Smooth muscle cell (in vitro differentiated cells): ENCODE data around the gene NUP88. TPM values are rescaled to one million over a fixed set of nuclear protein-coding genes. Genes with fewer than 3 reads are reported as not detected.

ENCODE experiments used
- DNase-seq: peaks from one replicate; lab custom pipeline; 2025; ENCODE audit not compliant: unreplicated experiment; lab: John Stamatoyannopoulos, UW
- H2AFZ ChIP-seq: fragments of 200-600 bp; sonication (generic); 2 replicates; pipeline ENCODE4 v1.6.0; 2016; ENCODE audit warnings: antibody characterized with exemption, low read depth, mild to moderate bottlenecking
- H3F3A ChIP-seq: fragments of 200-600 bp; sonication (generic); 2 replicates; pipeline ENCODE4 v1.6.0; 2017; ENCODE audit warnings: antibody characterized with exemption, low read depth
- H3K27ac ChIP-seq: fragments of 200-600 bp; sonication (generic); 2 replicates; pipeline ENCODE4 v1.5.1; 2016; ENCODE audit warnings: low read depth, mild to moderate bottlenecking
- H3K27me3 ChIP-seq: fragments of 200-600 bp; sonication (generic); 2 replicates; pipeline ENCODE4 v1.6.1; 2016; ENCODE audit warnings: low read depth, mild to moderate bottlenecking
- H3K36me3 ChIP-seq: fragments of 200-600 bp; sonication (generic); 2 replicates; pipeline ENCODE4 v1.5.1; 2016; ENCODE audit warnings: low read depth
- H3K4me1 ChIP-seq: fragments of 200-600 bp; sonication (generic); 2 replicates; pipeline ENCODE4 v1.5.1; 2016; ENCODE audit warnings: low read depth
- H3K4me2 ChIP-seq: fragments of 200-600 bp; sonication (generic); 2 replicates; pipeline ENCODE4 v1.6.0; 2016; ENCODE audit warnings: mild to moderate bottlenecking
- H3K4me3 ChIP-seq: fragments of 200-600 bp; sonication (generic); 2 replicates; pipeline ENCODE4 v1.5.1; 2016; ENCODE audit warnings: mild to moderate bottlenecking
- H3K79me2 ChIP-seq: fragments of 200-600 bp; sonication (generic); 2 replicates; pipeline ENCODE4 v1.6.0; 2016; ENCODE audit warnings: low read depth, mild to moderate bottlenecking
- H3K9ac ChIP-seq: fragments of 200-600 bp; sonication (generic); 2 replicates; pipeline ENCODE4 v1.6.0; 2016; ENCODE audit warnings: low read depth
- H3K9me3 ChIP-seq: fragments of 200-600 bp; sonication (generic); replicated peaks from 2 replicates; pipeline ENCODE4 v1.5.1; 2016; ENCODE audit warnings: low read depth
- H4K20me1 ChIP-seq: fragments of 200-600 bp; sonication (generic); 2 replicates; pipeline ENCODE4 v1.6.0; 2016; ENCODE audit warnings: low read depth
- CTCF ChIP-seq: fragments of 200-600 bp; sonication (generic); IDR thresholded peaks from 2 replicates; pipeline ENCODE4 v1.5.1; 2017; ENCODE audit warnings: borderline replicate concordance, mild to moderate bottlenecking, antibody characterized with exemption; ENCODE audit not compliant: insufficient read depth, poor library complexity, severe bottlenecking
- WGBS: methylation state at CpG from one replicate; pipeline ENCODE4 v1.1.7; 2016; ENCODE audit warnings: low lambda C conversion rate; 5-methylcytosine and 5-hydroxymethylcytosine counted together
- polyA plus RNA-seq: library from polyadenylated mRNA; unstranded; fragments of >200 nt; fragmentation: Nextera tagmentation; extraction: Ambion mirVana; gene quantifications from 2 replicates; pipeline ENCODE4 v1.2.1, GENCODE V29; 2016
- total RNA-seq: library from RNA; depleted of rRNA; stranded (reverse); fragments of >200 nt; gene quantifications from 2 replicates; pipeline ENCODE4 v1.2.3, GENCODE V29; 2014

The NUP88 gene
- total RNA-seq: 44.2 and 47.4 TPM in 2 replicates
- 31.2 and 42.4 TPM in 2 replicates for polyA plus RNA-seq

DNA sequence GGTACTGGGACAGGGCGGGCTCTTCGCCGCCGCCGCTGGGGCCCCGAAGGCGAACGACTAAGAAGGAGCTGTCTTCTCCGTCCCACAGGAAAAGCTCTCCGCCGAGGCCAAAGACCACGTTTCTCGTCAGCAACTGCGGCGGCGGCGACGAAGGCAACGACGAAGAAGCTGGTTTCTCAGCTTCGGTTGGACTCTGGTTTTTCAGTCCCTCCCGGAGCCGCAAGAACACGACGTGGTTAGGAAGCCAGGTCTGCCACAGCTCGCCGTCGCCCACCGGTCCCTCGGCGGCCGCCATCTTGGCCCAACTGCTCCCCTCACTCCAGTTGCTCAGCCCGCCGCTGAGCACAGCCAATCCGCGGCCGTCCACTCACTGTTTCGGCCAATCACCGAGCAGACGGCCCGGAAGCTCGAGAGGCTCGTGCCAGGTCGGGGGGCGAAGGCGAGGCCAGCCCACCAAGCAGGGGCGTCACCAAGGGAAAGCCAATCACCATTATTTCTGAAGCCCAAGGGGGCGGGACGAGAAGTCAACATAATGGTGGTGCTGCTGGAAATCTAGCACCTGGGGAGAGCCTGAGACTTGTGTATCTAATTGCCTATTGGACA lies at the start of gene NUP88:
TSS of gene NUP88 (minus strand) at position 307 of the 603 bp plus-strand sequence. CDS start at position 295, 12 bp downstream.
- Histone ChIP-seq H3K4me1 (peaks cover 14% of the 10 kb centered on the region), H3K4me3 (peak within 1 kb of the TSS; percentile 85), H3K4me2 (peak within 1 kb of the TSS; percentile 95), H3K36me3 (peaks cover 3% of the 10 kb centered on the region), H3K9me3 (no peaks in the 10 kb centered on the region), H3K27ac (peak within 1 kb of the TSS; percentile 96), H3F3A (peaks cover 1% of the 10 kb centered on the region), H3K27me3 (no peaks in the 10 kb centered on the region), H3K9ac (peak within 1 kb of the TSS; percentile 96), H2AFZ (peak within 1 kb of the TSS; percentile 88), H4K20me1 (peaks cover 5% of the 10 kb centered on the region), H3K79me2 (peaks cover 49% of the 10 kb centered on the region)
- peak; percentile 86 for DNase-seq
- WGBS: under 1% methylated on average over 49 of the region's 49 CpGs
- TF ChIP-seq CTCF: no peak

- Histone ChIP-seq H3F3A (peaks cover 16% of the 10 kb centered on the region), H3K27me3 (no peaks in the 10 kb centered on the region), H3K4me2 (peak overlapping the region; percentile 97), H3K79me2 (peaks cover 46% of the 10 kb centered on the region), H3K9ac (peak overlapping the region; percentile 65), H3K4me1 (peaks cover 7% of the 10 kb centered on the region), H3K9me3 (no peaks in the 10 kb centered on the region), H4K20me1 (no peaks in the 10 kb centered on the region), H3K36me3 (peaks cover 4% of the 10 kb centered on the region), H2AFZ (peak overlapping the region; percentile 83), H3K27ac (peak overlapping the region; percentile 56), H3K4me3 (peak overlapping the region; percentile 81)
- no peak for TF ChIP-seq CTCF
- DNase-seq: no peak
- 2% methylated on average over 17 of the region's 17 CpGs for WGBS
Observed at GRCh38 chr17:5468075-5468473, 48.6 kb upstream of the NUP88 start.

GRCh38 chr17:5467416-5467815 lies 48.0 kb upstream of the NUP88 start:
- WGBS: 2% methylated on average over 8 of the region's 8 CpGs
- Histone ChIP-seq H3K27ac (no peak overlapping the region), H3F3A (peaks cover 16% of the 10 kb centered on the region), H3K4me3 (peak overlapping the region; percentile 81), H3K79me2 (peaks cover 53% of the 10 kb centered on the region), H2AFZ (peak overlapping the region; percentile 83), H3K27me3 (no peaks in the 10 kb centered on the region), H3K36me3 (no peaks in the 10 kb centered on the region), H3K9me3 (no peaks in the 10 kb centered on the region), H3K4me1 (peaks cover 7% of the 10 kb centered on the region), H3K9ac (peak overlapping the region; percentile 65), H4K20me1 (no peaks in the 10 kb centered on the region), H3K4me2 (peak overlapping the region; percentile 97)
- no peak for TF ChIP-seq CTCF
- no peak for DNase-seq

GRCh38 chr17:5466295-5466694 lies 46.8 kb upstream of the NUP88 start:
- Histone ChIP-seq H3K79me2 (peaks cover 55% of the 10 kb centered on the region), H3K4me2 (no peak overlapping the region), H3K9me3 (no peaks in the 10 kb centered on the region), H3K27ac (no peak overlapping the region), H3K4me3 (no peak overlapping the region), H3K36me3 (no peaks in the 10 kb centered on the region), H3K9ac (no peak overlapping the region), H3K4me1 (peaks cover 7% of the 10 kb centered on the region), H3K27me3 (no peaks in the 10 kb centered on the region), H3F3A (peaks cover 11% of the 10 kb centered on the region), H4K20me1 (no peaks in the 10 kb centered on the region), H2AFZ (no peak overlapping the region)
- DNase-seq: no peak
- WGBS: 91% methylated on average over 4 of the region's 4 CpGs
- no peak for TF ChIP-seq CTCF
